ENCODE data around the gene KCND3.

DNA sequence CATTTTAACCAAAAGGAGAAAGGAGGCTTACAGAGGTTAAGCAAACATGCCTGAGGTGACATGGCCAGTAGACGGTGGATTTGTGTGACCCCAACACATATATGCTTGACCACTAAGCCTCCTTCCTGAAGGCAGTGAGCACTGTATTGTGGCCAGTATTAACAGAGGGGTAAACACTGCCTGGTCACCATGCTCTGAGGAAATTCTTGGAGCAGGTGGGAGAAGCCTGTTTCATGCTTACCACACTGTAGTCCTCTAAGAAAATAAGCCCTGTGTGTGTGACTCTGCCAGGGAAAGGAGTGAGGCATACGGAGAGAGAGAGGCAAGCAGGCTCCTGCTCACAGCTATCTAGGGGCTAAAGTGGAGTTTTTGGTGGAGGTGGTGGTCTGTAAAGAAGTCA, 102.7 kb downstream of the KCND3 start:
- TF ChIP-seq, protein P1, sequence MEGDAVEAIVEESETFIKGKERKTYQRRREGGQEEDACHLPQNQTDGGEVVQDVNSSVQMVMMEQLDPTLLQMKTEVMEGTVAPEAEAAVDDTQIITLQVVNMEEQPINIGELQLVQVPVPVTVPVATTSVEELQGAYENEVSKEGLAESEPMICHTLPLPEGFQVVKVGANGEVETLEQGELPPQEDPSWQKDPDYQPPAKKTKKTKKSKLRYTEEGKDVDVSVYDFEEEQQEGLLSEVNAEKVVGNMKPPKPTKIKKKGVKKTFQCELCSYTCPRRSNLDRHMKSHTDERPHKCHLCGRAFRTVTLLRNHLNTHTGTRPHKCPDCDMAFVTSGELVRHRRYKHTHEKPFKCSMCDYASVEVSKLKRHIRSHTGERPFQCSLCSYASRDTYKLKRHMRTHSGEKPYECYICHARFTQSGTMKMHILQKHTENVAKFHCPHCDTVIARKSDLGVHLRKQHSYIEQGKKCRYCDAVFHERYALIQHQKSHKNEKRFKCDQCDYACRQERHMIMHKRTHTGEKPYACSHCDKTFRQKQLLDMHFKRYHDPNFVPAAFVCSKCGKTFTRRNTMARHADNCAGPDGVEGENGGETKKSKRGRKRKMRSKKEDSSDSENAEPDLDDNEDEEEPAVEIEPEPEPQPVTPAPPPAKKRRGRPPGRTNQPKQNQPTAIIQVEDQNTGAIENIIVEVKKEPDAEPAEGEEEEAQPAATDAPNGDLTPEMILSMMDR (IDR thresholded peaks at IDR 0.05; ENCODE audit: poor library complexity, severe bottlenecking): no peak
- TF ChIP-seq EZH2 (IDR thresholded peaks at IDR 0.05; ENCODE audit: borderline replicate concordance, insufficient read depth, low read length, poor library complexity, severe bottlenecking) (no peak), POLR2AphosphoS5 (IDR thresholded peaks at IDR 0.05) (no peak), SMC3 (conservative IDR thresholded peaks at IDR 0.05; ENCODE audit: poor library complexity) (no peak), EP300 (conservative IDR thresholded peaks at IDR 0.05; ENCODE audit: poor library complexity, severe bottlenecking) (no peak), RAD21 (conservative IDR thresholded peaks at IDR 0.05) (no peak), MXI1 (conservative IDR thresholded peaks at IDR 0.05; ENCODE audit: poor library complexity, severe bottlenecking) (no peak)
- TF ChIP-seq, protein P2, sequence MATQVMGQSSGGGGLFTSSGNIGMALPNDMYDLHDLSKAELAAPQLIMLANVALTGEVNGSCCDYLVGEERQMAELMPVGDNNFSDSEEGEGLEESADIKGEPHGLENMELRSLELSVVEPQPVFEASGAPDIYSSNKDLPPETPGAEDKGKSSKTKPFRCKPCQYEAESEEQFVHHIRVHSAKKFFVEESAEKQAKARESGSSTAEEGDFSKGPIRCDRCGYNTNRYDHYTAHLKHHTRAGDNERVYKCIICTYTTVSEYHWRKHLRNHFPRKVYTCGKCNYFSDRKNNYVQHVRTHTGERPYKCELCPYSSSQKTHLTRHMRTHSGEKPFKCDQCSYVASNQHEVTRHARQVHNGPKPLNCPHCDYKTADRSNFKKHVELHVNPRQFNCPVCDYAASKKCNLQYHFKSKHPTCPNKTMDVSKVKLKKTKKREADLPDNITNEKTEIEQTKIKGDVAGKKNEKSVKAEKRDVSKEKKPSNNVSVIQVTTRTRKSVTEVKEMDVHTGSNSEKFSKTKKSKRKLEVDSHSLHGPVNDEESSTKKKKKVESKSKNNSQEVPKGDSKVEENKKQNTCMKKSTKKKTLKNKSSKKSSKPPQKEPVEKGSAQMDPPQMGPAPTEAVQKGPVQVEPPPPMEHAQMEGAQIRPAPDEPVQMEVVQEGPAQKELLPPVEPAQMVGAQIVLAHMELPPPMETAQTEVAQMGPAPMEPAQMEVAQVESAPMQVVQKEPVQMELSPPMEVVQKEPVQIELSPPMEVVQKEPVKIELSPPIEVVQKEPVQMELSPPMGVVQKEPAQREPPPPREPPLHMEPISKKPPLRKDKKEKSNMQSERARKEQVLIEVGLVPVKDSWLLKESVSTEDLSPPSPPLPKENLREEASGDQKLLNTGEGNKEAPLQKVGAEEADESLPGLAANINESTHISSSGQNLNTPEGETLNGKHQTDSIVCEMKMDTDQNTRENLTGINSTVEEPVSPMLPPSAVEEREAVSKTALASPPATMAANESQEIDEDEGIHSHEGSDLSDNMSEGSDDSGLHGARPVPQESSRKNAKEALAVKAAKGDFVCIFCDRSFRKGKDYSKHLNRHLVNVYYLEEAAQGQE (IDR thresholded peaks at IDR 0.05; ENCODE audit: borderline replicate concordance): no peak
